ENCODE measurements around the gene RNF207. TPM values are rescaled to one million over a fixed set of nuclear protein-coding genes. Genes with fewer than 3 reads are reported as not detected.

The RNF207 gene
- total RNA-seq, 6 experiments from 2014 or later, result 8.4 to 20.5 (median 14.4) TPM

DNA sequence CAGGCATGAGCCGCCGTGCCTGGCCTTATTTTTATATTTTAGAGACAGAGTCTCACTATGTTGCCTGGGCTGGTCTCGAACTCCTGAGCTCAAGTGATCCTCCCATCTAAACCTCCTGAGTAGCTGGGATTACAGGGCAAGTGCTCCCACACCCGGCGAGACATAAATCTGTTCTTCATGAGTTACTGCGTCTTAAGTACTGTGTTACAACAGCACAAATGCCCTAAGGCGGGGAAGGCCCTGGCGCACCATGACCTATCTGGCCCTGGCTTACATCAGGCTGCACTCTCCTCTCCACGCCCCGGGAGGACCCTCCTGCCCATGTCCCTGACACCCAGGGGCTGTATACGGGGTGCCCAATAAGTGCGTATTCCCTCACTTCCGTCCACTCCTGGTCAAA lies 50.7 kb downstream of the RNF207 start:
- Histone ChIP-seq H3K4me3 (no peak overlapping the region), H3K36me3 (no peaks in the 10 kb centered on the region), H3K4me1 (peaks cover 0 to 12% (median 5%) of the 10 kb centered on the region in 4 donors), H3K27me3 (no peaks in the 10 kb centered on the region), H3K27ac (no peak overlapping the region), H3K9me3 (no peaks in the 10 kb centered on the region)
- DNase-seq (no peak), ATAC-seq (no peak)
- intact Hi-C loops (cut with DNase I), result no loop called here
- TF ChIP-seq CTCF (IDR thresholded peaks at IDR 0.05), result no peak
- 30% methylated on average over 2 of the region's 13 CpGs for WGBS (ENCODE audit: insufficient coverage, low coverage, low lambda C conversion rate, missing lambda C conversion rate)

- H3K9me3 ChIP-seq, result no peaks in the 10 kb centered on the region
- ATAC-seq, result no peak
- intact Hi-C loops (cut with DNase I), result no loop called here
- H3K4me1 ChIP-seq, result peaks cover 0 to 12% (median 5%) of the 10 kb centered on the region in 4 donors
- H3K27me3 ChIP-seq, result no peaks in the 10 kb centered on the region
- H3K27ac ChIP-seq, result no peak overlapping the region
- H3K36me3 ChIP-seq, result no peaks in the 10 kb centered on the region
- TF ChIP-seq CTCF (IDR thresholded peaks at IDR 0.05) (no peak), POLR2A (IDR thresholded peaks at IDR 0.05) (no peak)
- no peak for DNase-seq
- H3K4me3 ChIP-seq, result no peak overlapping the region
- 83% methylated on average over 1 of the region's 8 CpGs for WGBS (ENCODE audit: insufficient coverage, low coverage, low lambda C conversion rate, missing lambda C conversion rate)
Measured at GRCh38 chr1:6257541-6258069, 51.7 kb downstream of the RNF207 start.

DNA sequence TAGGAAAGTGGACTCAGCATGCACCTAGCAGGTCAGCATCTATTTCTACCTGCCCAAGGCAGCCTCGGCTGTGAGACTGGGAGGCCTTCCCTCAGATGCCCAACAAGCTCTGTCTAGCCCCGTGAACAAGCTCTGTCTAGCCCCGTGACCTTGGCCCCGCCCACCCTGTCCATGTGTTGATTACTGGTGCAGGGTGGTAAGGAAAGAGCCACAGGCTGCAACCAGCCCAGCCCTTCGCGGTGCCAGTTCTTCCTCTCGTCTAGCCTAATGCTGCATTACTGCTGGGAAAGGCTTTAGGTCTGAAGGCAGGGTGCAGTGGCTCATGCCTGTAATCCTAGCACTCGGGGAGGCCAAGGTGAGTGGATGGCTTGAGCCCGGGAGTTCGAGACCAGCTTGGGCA lies 52.8 kb downstream of the RNF207 start:
- H3K9me3 ChIP-seq, result no peaks in the 10 kb centered on the region
- H3K36me3 ChIP-seq, result no peaks in the 10 kb centered on the region
- DNase-seq, result no peak
- H3K4me1 ChIP-seq, result peaks cover 0 to 12% (median 5%) of the 10 kb centered on the region in 4 donors
- intact Hi-C loops (cut with DNase I), result no loop called here
- WGBS (ENCODE audit: insufficient coverage, low coverage, low lambda C conversion rate, missing lambda C conversion rate), result 92% methylated on average over 4 of the region's 10 CpGs
- no peaks in the 10 kb centered on the region for H3K27me3 ChIP-seq
- no peak overlapping the region for H3K4me3 ChIP-seq
- no peak for ATAC-seq
- no peak overlapping the region for H3K27ac ChIP-seq
- TF ChIP-seq CTCF (IDR thresholded peaks at IDR 0.05) (no peak), POLR2A (IDR thresholded peaks at IDR 0.05) (no peak)

GRCh38 chr1:6259491-6260362 lies 53.8 kb downstream of the RNF207 start:
- no peaks in the 10 kb centered on the region for H3K27me3 ChIP-seq
- peak overlapping the region in 2 of 3 donors; percentile 51 to 75 for H3K27ac ChIP-seq
- H3K36me3 ChIP-seq, result no peaks in the 10 kb centered on the region
- 5% methylated on average over 18 of the region's 46 CpGs for WGBS (ENCODE audit: insufficient coverage, low coverage, low lambda C conversion rate, missing lambda C conversion rate)
- no peaks in the 10 kb centered on the region for H3K9me3 ChIP-seq
- TF ChIP-seq CTCF (IDR thresholded peaks at IDR 0.05) (peak in 1 of 4 donors; percentile 18), POLR2A (IDR thresholded peaks at IDR 0.05) (peak; percentile 11)
- ATAC-seq (peak; percentile 74 to 84 (median 80)), DNase-seq (peak; percentile 84 to 92 (median 86))
- peaks cover 0 to 12% (median 5%) of the 10 kb centered on the region in 4 donors for H3K4me1 ChIP-seq
- intact Hi-C loops (cut with DNase I), result no loop called here
- H3K4me3 ChIP-seq, result peak overlapping the region; percentile 42 to 73 (median 71)
